ENCODE data around the gene KCNK5.

Gene KCNK5

DNA sequence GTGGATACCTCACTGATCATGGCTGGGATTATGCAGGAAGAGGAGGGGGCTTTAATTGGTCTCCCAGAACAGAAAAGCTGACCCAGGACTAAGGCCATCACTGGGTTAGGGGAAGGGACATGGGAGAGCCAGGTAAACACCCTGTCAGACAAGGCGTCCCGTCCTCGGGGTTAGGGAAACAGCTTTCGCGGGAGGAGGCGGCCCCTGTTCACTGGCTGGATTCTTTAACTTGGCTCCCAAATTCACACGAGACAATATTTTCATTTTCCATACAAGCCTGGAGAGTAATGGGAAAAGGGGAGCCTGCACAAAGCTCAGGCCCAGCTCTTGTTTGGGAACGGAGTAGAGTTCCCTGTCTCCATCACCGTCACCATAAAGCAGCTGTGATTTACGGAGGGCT, 29.3 kb downstream of the KCNK5 start:
- TF ChIP-seq, protein P1, sequence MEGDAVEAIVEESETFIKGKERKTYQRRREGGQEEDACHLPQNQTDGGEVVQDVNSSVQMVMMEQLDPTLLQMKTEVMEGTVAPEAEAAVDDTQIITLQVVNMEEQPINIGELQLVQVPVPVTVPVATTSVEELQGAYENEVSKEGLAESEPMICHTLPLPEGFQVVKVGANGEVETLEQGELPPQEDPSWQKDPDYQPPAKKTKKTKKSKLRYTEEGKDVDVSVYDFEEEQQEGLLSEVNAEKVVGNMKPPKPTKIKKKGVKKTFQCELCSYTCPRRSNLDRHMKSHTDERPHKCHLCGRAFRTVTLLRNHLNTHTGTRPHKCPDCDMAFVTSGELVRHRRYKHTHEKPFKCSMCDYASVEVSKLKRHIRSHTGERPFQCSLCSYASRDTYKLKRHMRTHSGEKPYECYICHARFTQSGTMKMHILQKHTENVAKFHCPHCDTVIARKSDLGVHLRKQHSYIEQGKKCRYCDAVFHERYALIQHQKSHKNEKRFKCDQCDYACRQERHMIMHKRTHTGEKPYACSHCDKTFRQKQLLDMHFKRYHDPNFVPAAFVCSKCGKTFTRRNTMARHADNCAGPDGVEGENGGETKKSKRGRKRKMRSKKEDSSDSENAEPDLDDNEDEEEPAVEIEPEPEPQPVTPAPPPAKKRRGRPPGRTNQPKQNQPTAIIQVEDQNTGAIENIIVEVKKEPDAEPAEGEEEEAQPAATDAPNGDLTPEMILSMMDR (IDR thresholded peaks at IDR 0.05; ENCODE audit: low read depth, low read length, missing control alignments): no peak
- DNase-seq (ENCODE audit: low read depth): no peak
- no peak overlapping the region for H3K4me3 ChIP-seq (ENCODE audit: low read depth, low read length)

DNA sequence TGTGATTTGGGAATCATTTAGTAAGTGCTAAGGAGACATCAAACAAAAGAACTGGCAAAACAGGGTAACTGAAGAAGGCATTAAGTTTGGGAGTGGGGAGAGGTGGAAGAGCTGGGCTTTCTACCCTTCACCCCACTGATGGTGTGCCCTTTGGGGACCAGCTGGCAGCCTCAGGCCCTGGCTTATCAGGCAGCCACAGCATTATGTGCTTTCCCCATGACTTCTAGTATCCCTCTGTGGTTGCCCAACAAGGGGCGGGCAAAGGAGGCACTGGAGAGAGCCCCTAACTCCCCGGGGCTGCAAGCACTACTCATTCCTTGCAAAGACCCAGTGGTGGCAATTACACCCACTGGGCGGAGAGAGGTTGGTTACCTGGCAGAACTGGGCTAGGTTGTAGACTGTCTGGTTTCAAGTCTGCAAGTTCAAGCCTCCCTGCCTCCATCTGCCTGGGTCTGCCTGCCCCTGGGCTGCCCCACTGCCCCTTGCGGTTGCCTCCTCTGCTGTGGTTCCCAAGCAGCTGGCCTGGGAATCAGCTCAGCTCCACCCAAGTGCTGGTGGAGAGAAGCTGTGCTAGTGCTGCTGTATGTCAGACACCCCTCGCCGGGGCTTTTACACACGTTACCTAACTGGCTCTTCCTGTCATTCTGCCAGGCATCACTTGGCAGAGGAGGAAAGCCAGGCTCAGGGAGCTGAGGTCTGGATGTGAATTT, 29.9 kb downstream of the KCNK5 start:
- no peak for DNase-seq (ENCODE audit: low read depth)
- TF ChIP-seq, protein P1 (IDR thresholded peaks at IDR 0.05; ENCODE audit: low read depth, low read length, missing control alignments): no peak
- H3K4me3 ChIP-seq (ENCODE audit: low read depth, low read length): no peak overlapping the region

DNA sequence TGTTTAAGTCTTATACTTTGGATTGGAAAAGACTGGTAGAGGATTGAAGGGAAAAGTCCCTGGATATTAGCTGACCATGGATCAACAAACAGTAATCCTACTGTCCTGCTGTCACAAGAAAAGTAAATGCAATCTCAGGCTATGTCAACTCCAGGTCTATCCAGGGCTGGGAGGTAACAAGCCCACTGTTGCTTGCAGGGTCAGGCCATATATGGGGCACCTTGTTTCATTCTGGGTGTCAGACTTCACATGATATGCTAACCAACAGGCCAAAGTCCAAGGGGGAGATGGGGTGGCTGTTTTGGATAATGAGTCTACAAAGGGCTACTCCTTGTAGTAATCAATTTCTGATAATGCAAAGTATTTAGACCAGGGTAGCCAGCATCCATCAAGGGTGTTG, 30.7 kb downstream of the KCNK5 start:
- no peak for DNase-seq (ENCODE audit: low read depth)
- no peak overlapping the region for H3K4me3 ChIP-seq (ENCODE audit: low read depth, low read length)
- TF ChIP-seq, protein P1 (IDR thresholded peaks at IDR 0.05; ENCODE audit: low read depth, low read length, missing control alignments): no peak

DNA sequence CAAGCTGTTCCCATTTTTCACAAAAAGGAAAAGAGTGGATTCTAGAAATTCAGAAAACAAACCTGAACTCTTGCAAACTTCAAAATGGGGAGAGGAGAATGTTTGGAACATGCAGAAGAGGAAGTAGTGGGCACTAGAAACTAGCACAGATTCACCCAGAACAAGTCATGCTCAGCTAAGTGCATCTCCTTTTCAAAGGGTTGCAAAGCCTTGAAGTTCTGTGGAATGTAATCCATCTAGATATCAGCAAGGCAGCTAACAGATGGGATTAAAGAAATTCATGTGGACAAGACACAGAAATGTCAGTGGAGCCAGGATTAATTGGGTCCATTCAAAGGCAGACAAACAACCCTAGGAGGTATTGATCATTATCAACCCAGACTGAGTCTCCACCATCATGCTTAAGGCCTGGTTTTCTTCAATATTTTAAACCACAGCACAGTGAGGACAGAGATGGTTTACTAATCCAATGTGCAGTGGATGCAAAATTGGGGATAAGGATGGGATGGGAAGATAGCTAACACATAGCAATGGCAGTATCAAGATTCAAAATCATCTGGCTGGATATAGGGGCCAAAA, 31.3 kb downstream of the KCNK5 start:
- H3K4me3 ChIP-seq (ENCODE audit: low read depth, low read length): no peak overlapping the region
- no peak for DNase-seq (ENCODE audit: low read depth)
- TF ChIP-seq, protein P1 (IDR thresholded peaks at IDR 0.05; ENCODE audit: low read depth, low read length, missing control alignments): no peak

DNA sequence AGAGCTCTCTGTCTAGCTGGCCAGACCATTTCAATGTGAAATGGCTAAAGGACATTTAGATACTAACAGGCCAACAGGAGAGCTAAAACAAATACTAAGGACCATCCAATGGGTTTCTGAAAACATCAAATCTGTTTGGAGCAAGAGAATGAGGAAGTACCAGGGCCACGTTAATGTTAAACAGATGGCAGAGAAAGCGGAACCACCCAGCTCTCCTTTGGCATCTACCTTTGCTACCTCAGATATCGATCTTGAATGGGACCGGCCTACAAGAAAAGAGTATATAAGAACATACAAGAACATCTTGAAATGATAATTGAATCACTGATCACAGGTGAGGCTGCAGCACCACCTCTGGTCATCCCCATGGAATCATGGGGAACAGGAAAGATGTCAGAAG, 31.8 kb downstream of the KCNK5 start:
- H3K4me3 ChIP-seq (ENCODE audit: low read depth, low read length): no peak overlapping the region

DNA sequence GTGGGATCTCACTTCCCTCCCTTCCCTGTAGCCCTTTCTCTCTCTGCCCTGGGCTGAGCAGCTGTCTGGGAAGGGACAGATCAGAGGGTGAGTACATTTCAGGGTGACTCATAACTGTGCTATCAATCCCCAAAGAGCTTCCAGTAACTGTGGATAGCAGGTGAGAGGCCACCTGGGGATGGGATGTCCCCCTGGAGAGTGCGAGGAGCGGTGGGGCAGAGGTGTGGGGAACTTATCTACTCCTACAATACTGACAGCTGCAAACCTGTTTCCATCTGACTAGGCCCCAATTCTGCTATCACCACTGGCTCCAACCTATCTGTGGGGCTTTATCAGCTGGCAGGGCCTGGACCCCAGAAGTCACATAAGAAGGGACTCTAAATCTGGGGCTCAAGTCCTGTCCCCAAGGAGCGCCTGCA, 32.6 kb downstream of the KCNK5 start:
- H3K4me3 ChIP-seq (ENCODE audit: low read depth, low read length): no peak overlapping the region
- TF ChIP-seq, protein P1 (IDR thresholded peaks at IDR 0.05; ENCODE audit: low read depth, low read length, missing control alignments): no peak
- no peak for DNase-seq (ENCODE audit: low read depth)

More for the DNA sequence above, 31.8 kb downstream of the KCNK5 start:
- TF ChIP-seq, protein P1 (IDR thresholded peaks at IDR 0.05; ENCODE audit: low read depth, low read length, missing control alignments): no peak
- no peak for DNase-seq (ENCODE audit: low read depth)

All from GM12864 (cell line).